A549 (cell line): Measurements from ENCODE around the gene LRRC28. TPM values are rescaled to one million over a fixed set of nuclear protein-coding genes. Genes with fewer than 3 reads are reported as not detected.

Source experiments
- BHLHE40 ChIP-seq: IDR thresholded peaks from 2 replicates; pipeline ENCODE4 v1.6.1; 2012; ENCODE audit warnings: low read depth, low read length, inconsistent platforms
- CBX2 ChIP-seq: fragments of 200-600 bp; sonication (generic); IDR thresholded peaks from 2 replicates; pipeline ENCODE4 v1.6.1; 2016; ENCODE audit warnings: low read depth, mild to moderate bottlenecking, borderline replicate concordance
- EHF ChIP-seq: fragments of 250-450 bp; sonication (Bioruptor Pico); IDR thresholded peaks from 2 replicates; pipeline ENCODE4 v1.5.0; 2020; ENCODE audit warnings: mild to moderate bottlenecking
- FOSB ChIP-seq: fragments of 250-450 bp; sonication (Bioruptor Pico); IDR thresholded peaks from 2 replicates; pipeline ENCODE4 v1.5.0; 2020; ENCODE audit warnings: mild to moderate bottlenecking, moderate library complexity
- HDAC2 ChIP-seq: fragments of 200-600 bp; sonication (generic); IDR thresholded peaks from 2 replicates; pipeline ENCODE4 v1.6.1; 2016
- HEYL ChIP-seq: fragments of 250-450 bp; sonication (Bioruptor Pico); IDR thresholded peaks from 2 replicates; pipeline ENCODE4 v1.8.0; 2021; ENCODE audit warnings: mild to moderate bottlenecking, moderate library complexity
- HOXA7 ChIP-seq: fragments of 250-450 bp; sonication (Bioruptor Pico); IDR thresholded peaks from 2 replicates; pipeline ENCODE4 v1.5.0; 2020; ENCODE audit warnings: mild to moderate bottlenecking, moderate library complexity
- HOXB13 ChIP-seq: fragments of 250-450 bp; sonication (Bioruptor Pico); IDR thresholded peaks from 2 replicates; pipeline ENCODE4 v1.5.0; 2020; ENCODE audit warnings: low read depth, mild to moderate bottlenecking, moderate library complexity
- MYC ChIP-seq: IDR thresholded peaks from 2 replicates; pipeline ENCODE4 v1.6.1; 2012; ENCODE audit warnings: mild to moderate bottlenecking, inconsistent platforms, low read length, improper control_type of control experiment, borderline replicate concordance
- POLR2AphosphoS2 ChIP-seq: conservative IDR thresholded peaks from 2 replicates; pipeline ENCODE4 v1.6.1; 2012; ENCODE audit warnings: low read length, improper control_type of control experiment, inconsistent platforms
- RAD21 ChIP-seq, 2 experiments: fragments of >200 bp in 1 of 2; sonication (Bioruptor Twin) in 1 of 2; formaldehyde crosslinking in 1 of 2; IDR thresholded peaks in 1 of 2; conservative IDR thresholded peaks in 1 of 2; 2 replicates in 1 of 2; 3 replicates in 1 of 2; pipeline ENCODE4 v1.6.1; 2012 to 2018; ENCODE audit warnings: inconsistent platforms in 1 of 2
- RCOR1 ChIP-seq: fragments of 150-350 bp; IDR thresholded peaks from 2 replicates; pipeline ENCODE4 v1.6.1; 2014; ENCODE audit warnings: antibody characterized with exemption, low read length, low read depth
- RNF2 ChIP-seq: fragments of 200-600 bp; sonication (generic); IDR thresholded peaks from 2 replicates; pipeline ENCODE4 v1.6.1; 2016; ENCODE audit warnings: low read depth, mild to moderate bottlenecking, antibody characterized with exemption, moderate library complexity, borderline replicate concordance
- ZC3H11A ChIP-seq: fragments of 450-650 bp; IDR thresholded peaks from 2 replicates; pipeline ENCODE4 v1.6.1; 2014; ENCODE audit warnings: antibody characterized with exemption, mild to moderate bottlenecking
- ZFP36 ChIP-seq: fragments of 450-650 bp; IDR thresholded peaks from 2 replicates; pipeline ENCODE4 v1.6.1; 2014; ENCODE audit warnings: borderline replicate concordance; ENCODE audit not compliant: partially characterized antibody
- ZSCAN20 ChIP-seq: fragments of 250-450 bp; sonication (Bioruptor Pico); IDR thresholded peaks from 2 replicates; pipeline ENCODE4 v1.8.0; 2022; ENCODE audit warnings: mild to moderate bottlenecking, moderate library complexity
- polyA plus RNA-seq, 4 experiments: library from polyadenylated mRNA; depleted of rRNA in 3 of 4; stranded (reverse); fragments of >200 nt; fragmentation: RNase III in 1 of 4; extraction: RNeasy Plus Mini Kit Qiagen cat#74134 plus additional on column Dnase treatment in 1 of 4; gene quantifications; 2 replicates in 3 of 4; 3 replicates in 1 of 4; pipeline ENCODE4 v1.2.3, GENCODE V29; 2011 to 2017
- TF ChIP-seq, protein P1 (sequence below): IDR thresholded peaks from 2 replicates; pipeline ENCODE4 v1.6.1; 2012; ENCODE audit warnings: low read depth, borderline replicate concordance
- TF ChIP-seq, protein P2 (sequence below): fragments of 250-450 bp; sonication (Bioruptor Pico); IDR thresholded peaks from 2 replicates; pipeline ENCODE4 v1.5.0; 2020; ENCODE audit warnings: low read depth, mild to moderate bottlenecking, moderate library complexity
- TF ChIP-seq, protein P3 (sequence below): fragments of 200-600 bp; sonication (generic); IDR thresholded peaks from 2 replicates; pipeline ENCODE4 v1.6.1; 2016; ENCODE audit warnings: antibody characterized with exemption, mild to moderate bottlenecking, moderate library complexity
- TF ChIP-seq, protein P4 (sequence below): fragments of 250-450 bp; sonication (Bioruptor Pico); IDR thresholded peaks from 2 replicates; pipeline ENCODE4 v1.5.0; 2021; ENCODE audit warnings: mild to moderate bottlenecking, moderate library complexity, borderline replicate concordance
- TF ChIP-seq, protein P5 (sequence below): fragments of 450-650 bp; IDR thresholded peaks from 2 replicates; pipeline ENCODE4 v1.6.1; 2014; ENCODE audit warnings: antibody characterized with exemption

Gene LRRC28
- polyA plus RNA-seq, 2 of the 4 experiments (the other 2 are of a cell fraction): 19.6 to 62.4 TPM

DNA sequence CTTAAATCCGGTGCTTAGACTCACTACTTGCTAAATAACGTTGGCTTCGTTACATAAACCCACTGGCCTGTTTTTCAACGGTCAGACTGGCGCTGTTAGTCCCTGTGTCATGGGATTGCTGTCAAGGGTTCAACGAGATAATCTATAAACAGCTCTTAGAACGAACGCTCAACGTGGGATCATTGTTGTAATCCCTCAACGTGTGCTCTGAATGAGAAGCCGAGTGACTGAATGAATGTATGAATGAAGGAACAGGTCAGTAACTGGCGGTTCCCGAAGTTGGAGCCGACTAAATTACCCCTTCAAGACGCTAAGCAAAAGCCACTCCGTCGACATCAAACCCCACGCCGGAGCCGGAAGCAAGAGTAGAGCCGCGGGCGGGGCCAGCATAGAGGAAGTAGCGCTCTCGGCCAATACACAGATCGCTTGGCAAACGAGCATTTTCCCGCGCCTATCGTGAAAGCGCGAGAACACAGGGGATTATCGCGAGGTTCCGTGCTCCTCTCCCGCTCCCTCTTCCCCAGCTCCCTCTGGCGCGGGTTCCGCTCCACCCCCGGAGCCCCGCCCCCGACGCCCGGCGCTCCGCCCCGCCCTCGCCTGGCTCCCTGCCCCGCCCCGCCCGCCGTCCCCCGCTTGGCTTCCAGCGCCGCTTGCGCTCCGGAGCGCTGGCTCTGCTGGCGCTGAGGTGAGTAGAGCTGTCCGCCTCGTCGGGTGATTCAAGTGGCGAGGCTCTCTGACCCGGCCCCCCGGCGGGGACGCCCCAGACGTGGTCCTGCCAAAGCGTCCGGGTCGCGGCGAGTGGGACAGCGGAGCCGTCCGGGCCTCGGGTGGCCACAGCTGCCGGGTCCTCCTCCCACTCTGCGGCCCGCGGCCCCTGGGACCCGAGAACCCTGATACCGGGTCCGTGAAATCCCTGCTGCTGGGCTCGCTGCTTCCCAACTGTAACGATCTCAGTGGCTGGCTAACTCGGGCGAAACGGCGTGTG is at the start of gene LRRC28 (continued):
- TF ChIP-seq ZC3H11A (no peak), FOSB (CRISPR knock-in tag) (peak; percentile 51; the same call in 1 of the 2 replicates), POLR2AphosphoS2 (no peak), EHF (no peak), HOXA7 (CRISPR knock-in tag) (0 out of 2 replicates have a peak, but pooled peaks have one; percentile 60), BHLHE40 (no peak), MYC (0 out of 2 replicates have a peak, but pooled peaks have one; percentile 29), RCOR1 (no peak), HOXB13 (CRISPR knock-in tag) (no peak), HEYL (no peak), ZFP36 (no peak), RAD21 (conservative IDR thresholded peaks at IDR 0.05 in 1 of 2, IDR thresholded peaks at IDR 0.05 in 1 of 2) (0 out of 5 replicates have a peak, but pooled peaks of 1 of the 2 experiments have one; percentile 18), ZSCAN20 (CRISPR knock-in tag) (no peak), CBX2 (no peak), RNF2 (no peak), HDAC2 (no peak)
- TF ChIP-seq, protein P1, sequence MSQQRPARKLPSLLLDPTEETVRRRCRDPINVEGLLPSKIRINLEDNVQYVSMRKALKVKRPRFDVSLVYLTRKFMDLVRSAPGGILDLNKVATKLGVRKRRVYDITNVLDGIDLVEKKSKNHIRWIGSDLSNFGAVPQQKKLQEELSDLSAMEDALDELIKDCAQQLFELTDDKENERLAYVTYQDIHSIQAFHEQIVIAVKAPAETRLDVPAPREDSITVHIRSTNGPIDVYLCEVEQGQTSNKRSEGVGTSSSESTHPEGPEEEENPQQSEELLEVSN: peak; percentile 74
- TF ChIP-seq, protein P2, sequence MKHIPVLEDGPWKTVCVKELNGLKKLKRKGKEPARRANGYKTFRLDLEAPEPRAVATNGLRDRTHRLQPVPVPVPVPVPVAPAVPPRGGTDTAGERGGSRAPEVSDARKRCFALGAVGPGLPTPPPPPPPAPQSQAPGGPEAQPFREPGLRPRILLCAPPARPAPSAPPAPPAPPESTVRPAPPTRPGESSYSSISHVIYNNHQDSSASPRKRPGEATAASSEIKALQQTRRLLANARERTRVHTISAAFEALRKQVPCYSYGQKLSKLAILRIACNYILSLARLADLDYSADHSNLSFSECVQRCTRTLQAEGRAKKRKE: no peak
- TF ChIP-seq, protein P3, sequence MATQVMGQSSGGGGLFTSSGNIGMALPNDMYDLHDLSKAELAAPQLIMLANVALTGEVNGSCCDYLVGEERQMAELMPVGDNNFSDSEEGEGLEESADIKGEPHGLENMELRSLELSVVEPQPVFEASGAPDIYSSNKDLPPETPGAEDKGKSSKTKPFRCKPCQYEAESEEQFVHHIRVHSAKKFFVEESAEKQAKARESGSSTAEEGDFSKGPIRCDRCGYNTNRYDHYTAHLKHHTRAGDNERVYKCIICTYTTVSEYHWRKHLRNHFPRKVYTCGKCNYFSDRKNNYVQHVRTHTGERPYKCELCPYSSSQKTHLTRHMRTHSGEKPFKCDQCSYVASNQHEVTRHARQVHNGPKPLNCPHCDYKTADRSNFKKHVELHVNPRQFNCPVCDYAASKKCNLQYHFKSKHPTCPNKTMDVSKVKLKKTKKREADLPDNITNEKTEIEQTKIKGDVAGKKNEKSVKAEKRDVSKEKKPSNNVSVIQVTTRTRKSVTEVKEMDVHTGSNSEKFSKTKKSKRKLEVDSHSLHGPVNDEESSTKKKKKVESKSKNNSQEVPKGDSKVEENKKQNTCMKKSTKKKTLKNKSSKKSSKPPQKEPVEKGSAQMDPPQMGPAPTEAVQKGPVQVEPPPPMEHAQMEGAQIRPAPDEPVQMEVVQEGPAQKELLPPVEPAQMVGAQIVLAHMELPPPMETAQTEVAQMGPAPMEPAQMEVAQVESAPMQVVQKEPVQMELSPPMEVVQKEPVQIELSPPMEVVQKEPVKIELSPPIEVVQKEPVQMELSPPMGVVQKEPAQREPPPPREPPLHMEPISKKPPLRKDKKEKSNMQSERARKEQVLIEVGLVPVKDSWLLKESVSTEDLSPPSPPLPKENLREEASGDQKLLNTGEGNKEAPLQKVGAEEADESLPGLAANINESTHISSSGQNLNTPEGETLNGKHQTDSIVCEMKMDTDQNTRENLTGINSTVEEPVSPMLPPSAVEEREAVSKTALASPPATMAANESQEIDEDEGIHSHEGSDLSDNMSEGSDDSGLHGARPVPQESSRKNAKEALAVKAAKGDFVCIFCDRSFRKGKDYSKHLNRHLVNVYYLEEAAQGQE: peak; percentile 98
- TF ChIP-seq, protein P4, sequence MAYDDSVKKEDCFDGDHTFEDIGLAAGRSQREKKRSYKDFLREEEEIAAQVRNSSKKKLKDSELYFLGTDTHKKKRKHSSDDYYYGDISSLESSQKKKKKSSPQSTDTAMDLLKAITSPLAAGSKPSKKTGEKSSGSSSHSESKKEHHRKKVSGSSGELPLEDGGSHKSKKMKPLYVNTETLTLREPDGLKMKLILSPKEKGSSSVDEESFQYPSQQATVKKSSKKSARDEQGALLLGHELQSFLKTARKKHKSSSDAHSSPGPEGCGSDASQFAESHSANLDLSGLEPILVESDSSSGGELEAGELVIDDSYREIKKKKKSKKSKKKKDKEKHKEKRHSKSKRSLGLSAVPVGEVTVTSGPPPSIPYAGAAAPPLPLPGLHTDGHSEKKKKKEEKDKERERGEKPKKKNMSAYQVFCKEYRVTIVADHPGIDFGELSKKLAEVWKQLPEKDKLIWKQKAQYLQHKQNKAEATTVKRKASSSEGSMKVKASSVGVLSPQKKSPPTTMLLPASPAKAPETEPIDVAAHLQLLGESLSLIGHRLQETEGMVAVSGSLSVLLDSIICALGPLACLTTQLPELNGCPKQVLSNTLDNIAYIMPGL (CRISPR knock-in tag): no peak
- TF ChIP-seq, protein P5, sequence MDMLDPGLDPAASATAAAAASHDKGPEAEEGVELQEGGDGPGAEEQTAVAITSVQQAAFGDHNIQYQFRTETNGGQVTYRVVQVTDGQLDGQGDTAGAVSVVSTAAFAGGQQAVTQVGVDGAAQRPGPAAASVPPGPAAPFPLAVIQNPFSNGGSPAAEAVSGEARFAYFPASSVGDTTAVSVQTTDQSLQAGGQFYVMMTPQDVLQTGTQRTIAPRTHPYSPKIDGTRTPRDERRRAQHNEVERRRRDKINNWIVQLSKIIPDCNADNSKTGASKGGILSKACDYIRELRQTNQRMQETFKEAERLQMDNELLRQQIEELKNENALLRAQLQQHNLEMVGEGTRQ: no peak
